Measurements from ENCODE around the gene KIF25.
A peak's percentile ranks its signal among the peaks of the same experiment; 100 is the strongest.

KIF25 gene

DNA sequence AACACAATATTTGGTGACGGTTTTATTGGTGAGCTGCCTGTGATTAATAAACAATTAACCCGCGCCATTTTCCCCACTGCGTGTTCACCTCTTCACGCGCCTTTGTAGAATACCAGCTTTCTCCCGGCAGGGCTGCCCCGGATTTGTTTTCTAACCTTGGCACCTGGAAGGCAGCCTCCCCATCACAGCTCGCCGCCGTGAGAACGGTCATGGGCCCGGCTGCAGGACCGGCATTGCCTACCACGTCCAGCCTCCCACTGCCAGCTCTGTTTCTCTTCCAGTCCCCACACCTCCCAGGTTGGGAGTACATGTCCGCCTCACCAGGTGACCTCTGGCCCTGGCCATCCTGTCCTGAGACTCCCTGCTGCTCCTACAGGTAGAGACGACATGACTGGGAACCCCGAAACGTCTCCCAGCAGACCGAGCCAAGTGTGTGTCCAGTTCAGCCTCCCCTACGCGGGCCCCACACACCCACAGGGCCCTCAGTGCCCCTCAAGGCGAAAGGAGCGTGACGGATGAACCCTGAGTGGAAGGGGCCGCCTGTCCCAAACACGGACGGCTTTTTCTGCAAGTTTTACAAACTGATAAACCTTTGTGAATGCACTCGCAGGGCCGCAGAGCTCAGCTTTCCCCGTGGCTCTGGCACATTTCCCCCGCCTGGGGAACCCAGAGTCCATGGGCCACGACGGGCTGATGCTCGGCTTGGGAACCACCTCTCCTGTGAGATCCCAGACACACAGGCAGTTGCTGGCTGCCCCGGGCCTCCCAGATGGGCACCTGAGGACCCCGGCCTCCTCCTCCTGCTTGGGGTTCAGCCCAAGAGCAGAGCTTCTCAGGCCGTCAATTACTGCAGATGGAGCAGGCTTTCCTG, 55.9 kb downstream of the KIF25 start:
- no peak for DNase-seq

DNA sequence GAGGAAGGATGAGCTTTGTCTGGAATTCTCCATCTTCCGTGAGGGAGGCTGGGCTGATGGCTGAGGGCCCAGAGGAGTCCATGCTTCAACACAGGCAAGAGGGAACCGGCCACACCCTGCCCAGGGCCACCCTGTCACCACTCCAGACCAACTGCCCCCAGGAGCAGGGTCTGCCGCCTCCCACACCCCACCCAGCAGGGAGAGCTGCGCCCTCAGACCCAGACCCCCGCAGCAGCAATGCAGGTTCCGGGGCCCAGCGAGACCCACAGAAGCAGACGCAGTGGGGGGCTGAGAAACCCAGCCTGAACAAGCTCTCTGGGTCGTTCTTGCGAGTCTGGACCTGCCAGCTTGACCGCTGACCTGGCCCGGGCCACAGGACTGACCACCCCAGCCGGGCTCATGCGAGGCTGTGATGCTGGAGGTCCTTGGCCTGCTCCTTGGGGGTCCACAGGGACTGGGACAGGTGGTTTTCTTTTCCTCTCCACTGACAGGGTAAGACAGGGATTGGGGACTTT, 56.5 kb downstream of the KIF25 start:
- DNase-seq, result no peak

DNA sequence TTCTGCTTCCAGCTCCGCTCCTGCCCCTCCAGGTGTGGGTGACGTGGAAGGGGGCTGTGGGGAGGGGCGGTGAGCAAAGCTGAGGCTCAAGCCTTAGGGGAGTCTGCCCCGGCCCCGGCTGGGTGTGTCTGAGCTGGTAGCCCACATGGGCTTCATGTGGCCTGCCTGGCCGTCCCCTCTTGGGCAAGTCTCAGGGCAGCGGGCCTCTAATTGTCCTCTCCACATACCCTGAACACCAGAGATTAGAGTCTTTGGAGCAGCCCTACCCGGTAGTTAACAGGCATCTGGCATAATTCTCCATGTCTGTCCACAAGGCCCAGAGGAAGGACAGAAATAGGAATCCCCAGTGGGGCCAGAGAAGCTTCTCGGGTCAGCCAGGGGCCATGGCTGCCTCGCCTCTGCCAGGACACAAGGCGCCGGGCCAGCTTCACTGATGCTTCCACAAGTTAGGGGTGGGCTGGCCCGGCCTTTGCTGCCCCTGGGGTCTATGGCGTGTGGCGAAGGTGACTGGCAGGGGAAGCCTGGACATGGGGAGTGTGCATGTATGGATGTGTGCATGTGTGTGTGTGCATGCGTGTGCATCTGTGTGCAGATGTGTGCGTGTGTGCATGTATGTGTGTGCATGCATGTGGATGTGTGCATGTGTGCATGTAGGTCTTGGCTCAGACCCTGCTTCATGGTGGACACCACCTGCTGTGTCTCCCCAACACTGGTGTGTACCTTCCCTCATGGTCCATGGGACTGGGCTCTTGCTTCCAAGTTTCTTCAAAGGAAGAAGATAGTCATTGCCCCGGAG, 57.5 kb downstream of the KIF25 start:
- DNase-seq, result no peak

- no peak for DNase-seq
Measured at GRCh38 chr6:168055696-168056489, 58.4 kb downstream of the KIF25 start.

- no peak for DNase-seq
Measured at GRCh38 chr6:168056892-168057527, 59.5 kb downstream of the KIF25 start.

- DNase-seq, result no peak
Measured at GRCh38 chr6:168057836-168058235, 60.4 kb downstream of the KIF25 start.

- no peak for DNase-seq
Measured at GRCh38 chr6:168058691-168059551, 61.5 kb downstream of the KIF25 start.

DNA sequence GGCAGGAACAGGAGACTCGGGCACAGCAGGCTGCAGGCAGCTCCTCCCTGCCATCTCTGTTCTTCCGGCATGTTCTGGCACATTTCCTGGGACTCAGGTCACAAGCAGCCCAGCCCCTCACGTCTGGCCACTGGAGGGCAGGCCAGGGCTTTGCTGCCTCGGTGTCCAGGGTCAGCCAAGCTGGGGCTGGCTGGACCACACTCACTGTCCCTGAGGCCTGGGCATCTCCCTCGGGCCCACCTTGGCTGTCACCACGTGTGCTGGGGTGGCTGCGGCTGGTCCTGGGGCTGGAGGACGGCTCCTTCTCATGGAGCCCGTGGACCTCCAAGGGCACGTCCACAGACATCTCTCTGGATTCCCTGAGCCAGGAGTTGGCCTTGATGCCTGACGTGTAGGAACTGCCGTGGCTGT, 63.1 kb downstream of the KIF25 start:
- peak; percentile 2 for DNase-seq

- DNase-seq, result no peak
Measured at GRCh38 chr6:168061269-168062210, 64.1 kb downstream of the KIF25 start.

DNA sequence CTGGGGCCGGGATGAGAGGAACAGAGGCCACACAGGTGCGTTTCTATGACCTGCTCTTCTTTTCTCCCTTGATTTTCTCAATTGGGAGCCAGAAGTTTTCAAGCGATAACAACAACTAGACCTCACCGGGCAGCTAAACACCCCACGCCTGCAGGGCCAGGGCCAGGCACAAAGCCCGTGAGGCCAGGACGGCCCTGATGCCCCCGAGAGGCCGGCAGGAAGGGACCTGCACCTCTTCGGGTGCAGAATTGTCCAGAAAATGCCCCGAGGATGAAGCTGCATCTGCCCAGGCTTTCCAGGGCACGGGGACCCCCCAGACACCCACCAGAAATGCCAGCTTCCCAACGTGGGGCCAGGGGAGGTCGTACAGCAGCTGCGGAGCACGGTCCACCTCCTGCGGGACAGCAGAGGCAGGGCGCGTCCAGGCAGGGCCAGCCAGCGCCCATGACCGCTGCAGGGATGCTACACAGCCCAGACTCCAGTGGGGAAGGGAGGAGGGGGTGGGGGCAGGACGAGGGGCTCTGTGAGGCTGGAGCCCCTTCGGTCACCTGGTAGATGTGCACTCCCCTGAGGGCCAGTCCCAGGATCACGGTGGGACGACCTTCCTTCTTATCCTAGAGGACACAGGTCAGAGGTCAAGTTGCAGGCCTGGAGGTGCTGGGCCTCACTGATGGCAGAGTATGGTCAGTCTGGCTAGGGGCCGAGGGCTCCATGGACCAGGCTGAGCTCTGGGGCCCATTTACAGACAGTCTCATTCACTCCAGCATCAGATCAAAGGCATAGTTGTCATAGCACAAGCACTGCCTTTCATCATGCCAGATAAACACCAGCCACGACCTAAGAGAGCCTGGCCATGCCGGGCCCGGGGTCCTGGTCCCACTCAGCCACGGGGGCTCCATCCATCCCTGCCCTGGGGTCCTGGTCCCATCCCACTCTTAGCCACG, 65.1 kb downstream of the KIF25 start:
- DNase-seq, result no peak

GRCh38 chr6:168063431-168063830, 66.0 kb downstream of the KIF25 start:
- no peak for DNase-seq

GRCh38 chr6:168064226-168064807, 66.8 kb downstream of the KIF25 start:
- DNase-seq, result no peak

GRCh38 chr6:168067081-168067759, 69.7 kb downstream of the KIF25 start:
- no peak for DNase-seq

DNA sequence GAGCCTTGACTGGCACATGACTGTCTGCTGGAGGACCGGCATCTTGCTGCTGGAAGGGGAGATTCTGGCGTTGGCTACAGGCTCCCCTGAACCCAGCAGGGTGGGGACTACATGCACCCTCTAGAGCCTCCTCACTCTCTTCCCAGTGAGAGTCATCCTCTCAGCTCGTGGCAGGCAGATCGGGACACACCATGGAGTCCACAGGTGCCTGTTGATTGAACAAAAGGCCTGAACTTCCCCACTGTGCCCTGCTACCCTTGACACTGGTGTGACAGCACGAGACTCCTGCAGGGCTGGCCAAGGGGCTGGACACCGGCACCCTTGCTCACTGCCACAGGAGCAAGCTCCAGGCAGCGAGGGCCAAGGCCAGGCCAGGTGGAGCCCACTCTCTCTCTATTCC, 73.3 kb downstream of the KIF25 start:
- no peak for DNase-seq

DNA sequence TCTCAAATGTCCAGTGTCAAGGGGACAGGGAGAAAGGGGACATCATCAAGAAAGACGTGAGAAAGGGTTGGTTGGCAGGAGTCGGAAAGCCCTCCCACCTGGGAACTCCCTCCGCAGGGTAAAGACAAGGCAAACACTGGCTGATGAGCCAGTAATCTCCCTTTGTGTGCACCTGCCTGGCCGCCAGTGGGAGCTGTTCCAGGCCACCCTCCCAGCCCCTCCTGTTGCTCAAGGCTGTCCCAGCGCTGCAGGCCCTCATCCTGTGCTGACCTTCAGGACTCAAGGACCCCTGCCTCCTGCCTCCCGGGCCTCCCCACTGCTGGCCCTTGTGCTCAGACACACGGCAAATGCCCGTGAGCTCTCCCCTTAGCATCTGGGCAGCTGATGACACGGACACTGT, 74.1 kb downstream of the KIF25 start:
- DNase-seq, result no peak

DNA sequence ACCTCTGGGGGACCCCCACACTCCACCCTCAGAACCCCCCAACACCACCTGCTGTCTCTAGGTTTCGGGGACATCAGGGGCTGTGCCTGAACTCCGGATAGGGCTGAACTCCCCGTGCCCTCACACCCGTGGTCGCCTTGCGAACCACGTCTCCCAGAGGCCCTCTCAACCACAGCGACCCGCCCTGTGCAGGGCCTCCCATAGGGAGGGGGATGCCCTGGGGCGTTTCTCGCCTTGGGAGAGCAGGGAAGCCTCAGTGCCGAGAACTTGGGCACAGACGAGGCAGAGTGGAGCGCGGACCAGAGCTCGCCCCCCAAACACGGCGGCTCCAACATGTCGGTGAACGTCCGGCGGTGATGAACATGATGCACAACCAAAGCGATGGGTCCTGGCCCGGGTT, 74.8 kb downstream of the KIF25 start:
- no peak for DNase-seq

DNA sequence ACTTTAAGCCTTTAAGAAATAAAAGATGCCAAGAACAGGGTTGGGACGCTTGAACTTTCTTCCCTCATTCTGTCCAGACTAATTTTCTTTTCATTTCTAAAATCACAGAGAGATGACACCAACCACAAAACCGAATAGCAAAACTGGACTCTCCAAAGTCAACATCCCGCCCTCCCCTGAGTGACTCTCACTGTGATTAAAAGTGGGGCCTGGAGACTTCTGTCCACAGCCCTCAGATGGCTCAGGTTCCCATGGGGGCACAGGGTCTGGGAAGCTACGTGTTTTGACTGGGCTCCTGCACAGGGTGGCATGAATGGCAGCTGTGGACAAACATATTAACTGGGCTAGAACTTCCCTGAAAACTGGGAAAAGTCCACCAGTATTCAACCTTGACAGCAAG, 75.3 kb downstream of the KIF25 start:
- no peak for DNase-seq
